SK-N-SH (cell line): ENCODE measurements around the gene SINHCAF. TPM values are rescaled to one million over a fixed set of nuclear protein-coding genes. Genes with fewer than 3 reads are reported as not detected.

Experiments
- CTCF ChIA-PET: fragments of 300-600, 350-600 bp; formaldehyde crosslinking; extraction: SDS; loops from one replicate; lab custom pipeline; 2021; lab: Yijun Ruan, JAX
- POLR2A ChIA-PET: fragments of 350-600 bp; sonication (Branson Sonifier 250); formaldehyde crosslinking; extraction: SDS; loops from one replicate; lab custom pipeline; 2020; ENCODE audit warnings: antibody characterized with exemption, inconsistent platforms; lab: Yijun Ruan, JAX
- DNase-seq: peaks from one replicate; pipeline ENCODE4 v3.0.0; 2012
- H2AFZ ChIP-seq: fragments of 200-600 bp; sonication (generic); 2 replicates; pipeline ENCODE4 v1.8.1; 2016; ENCODE audit warnings: antibody characterized with exemption, mild to moderate bottlenecking, low read depth
- H3F3A ChIP-seq: fragments of 200-600 bp; sonication (generic); replicated peaks from 2 replicates; pipeline ENCODE3; 2016; ENCODE audit warnings: antibody characterized with exemption, mild to moderate bottlenecking; ENCODE audit not compliant: insufficient read depth
- H3K27ac ChIP-seq, 2 experiments: fragments of 200-500 bp in 1 of 2; fragments of 200-600 bp in 1 of 2; sonication (Bioruptor generic) in 1 of 2; sonication (generic), shearing (Covaris generic) in 1 of 2; 2 replicates each; pipeline versions ENCODE4 v1.5.1 to v1.6.1; 2014 to 2016; ENCODE audit warnings: low read depth in 2 of 2, inconsistent platforms in 1 of 2, low read length in 1 of 2, mild to moderate bottlenecking in 1 of 2, mixed read lengths in 1 of 2
- H3K27me3 ChIP-seq: fragments of 200-600 bp; sonication (generic), shearing (Covaris generic); 2 replicates; pipeline ENCODE4 v1.6.1; 2016; ENCODE audit warnings: mixed run types; ENCODE audit not compliant: insufficient read depth
- H3K36me3 ChIP-seq, 2 experiments: fragments of 200-500 bp in 1 of 2; fragments of 200-600 bp in 1 of 2; sonication (Bioruptor generic) in 1 of 2; sonication (generic) in 1 of 2; replicated peaks in 1 of 2; 2 replicates each; pipeline versions ENCODE3 to v1.5.1; 2014 to 2016; ENCODE audit warnings: low read length in 1 of 2, mild to moderate bottlenecking in 1 of 2; ENCODE audit not compliant: insufficient read depth in 2 of 2, control insufficient read depth in 1 of 2
- H3K4me1 ChIP-seq, 2 experiments: fragments of 200-500 bp in 1 of 2; fragments of 200-600 bp in 1 of 2; sonication (Bioruptor generic) in 1 of 2; sonication (generic), shearing (Covaris generic) in 1 of 2; 2 replicates each; pipeline versions ENCODE4 v1.5.1 to v1.6.1; 2014 to 2016; ENCODE audit warnings: low read depth in 1 of 2, low read length in 1 of 2, mixed run types in 1 of 2; ENCODE audit not compliant: insufficient read depth in 2 of 2, control insufficient read depth in 1 of 2
- H3K4me2 ChIP-seq: fragments of 200-600 bp; sonication (generic), shearing (Covaris generic); 2 replicates; pipeline ENCODE4 v1.6.1; 2017; ENCODE audit warnings: mixed run types
- H3K4me3 ChIP-seq, 2 experiments: fragments of 200-500 bp in 1 of 2; fragments of 200-600 bp in 1 of 2; sonication (Bioruptor generic) in 1 of 2; sonication (generic), shearing (Covaris generic) in 1 of 2; 2 replicates each; pipeline versions ENCODE4 v1.5.1 to v1.8.1; 2014 to 2016; ENCODE audit warnings: low read depth in 2 of 2, inconsistent platforms in 1 of 2, low read length in 1 of 2, mild to moderate bottlenecking in 1 of 2, mixed read lengths in 1 of 2, moderate library complexity in 1 of 2
- H3K79me2 ChIP-seq: fragments of 200-600 bp; sonication (generic); 2 replicates; pipeline ENCODE4 v1.8.1; 2017; ENCODE audit warnings: mild to moderate bottlenecking; ENCODE audit not compliant: insufficient read depth
- H3K9ac ChIP-seq: fragments of 200-600 bp; sonication (generic); 2 replicates; pipeline ENCODE4 v1.6.1; 2017; ENCODE audit warnings: mixed run types
- H3K9me2 ChIP-seq: fragments of 200-600 bp; sonication (generic); 2 replicates; pipeline ENCODE4 v1.6.1; 2017; ENCODE audit warnings: mixed run types
- H3K9me3 ChIP-seq: fragments of 200-600 bp; sonication (generic); 2 replicates; pipeline ENCODE4 v1.6.1; 2017; ENCODE audit warnings: mixed run types, mild to moderate bottlenecking, moderate library complexity
- H4K20me1 ChIP-seq: fragments of 200-600 bp; sonication (generic); 2 replicates; pipeline ENCODE4 v1.6.1; 2017; ENCODE audit warnings: mild to moderate bottlenecking, mixed run types; ENCODE audit not compliant: insufficient read depth
- CHD2 ChIP-seq: fragments of 150-350 bp; IDR thresholded peaks from 2 replicates; pipeline ENCODE4 v1.6.1; 2018; ENCODE audit warnings: low read length; ENCODE audit not compliant: partially characterized antibody
- CTCF ChIP-seq: fragments of 200-600 bp; sonication (generic); IDR thresholded peaks from 2 replicates; pipeline ENCODE4 v1.6.1; 2017; ENCODE audit warnings: antibody characterized with exemption, mild to moderate bottlenecking, moderate library complexity
- EP300 ChIP-seq, 2 experiments: IDR thresholded peaks; 2 replicates each; pipeline versions ENCODE4 v1.4.0 to v1.6.1; 2012; ENCODE audit warnings: borderline replicate concordance in 1 of 2, low read depth in 1 of 2, low read length in 1 of 2
- FOXM1 ChIP-seq: IDR thresholded peaks from 2 replicates; pipeline ENCODE4 v1.4.0; 2012; ENCODE audit warnings: low read depth, mild to moderate bottlenecking
- IRF3 ChIP-seq: fragments of 150-350 bp; IDR thresholded peaks from 2 replicates; pipeline ENCODE4 v1.6.1; 2016; ENCODE audit warnings: mild to moderate bottlenecking, low read depth, low read length
- MAX ChIP-seq: IDR thresholded peaks from 2 replicates; pipeline ENCODE4 v1.4.0; 2012; ENCODE audit warnings: low read depth
- MXI1 ChIP-seq: IDR thresholded peaks from 2 replicates; pipeline ENCODE4 v1.6.1; 2012; ENCODE audit warnings: mild to moderate bottlenecking, low read depth, low read length, improper control_type of control experiment
- NRF1 ChIP-seq: IDR thresholded peaks from 2 replicates; pipeline ENCODE4 v1.6.1; 2012; ENCODE audit warnings: low read depth, mild to moderate bottlenecking, low read length
- PBX3 ChIP-seq: IDR thresholded peaks from 2 replicates; pipeline ENCODE4; 2012
- RCOR1 ChIP-seq: fragments of 150-350 bp; IDR thresholded peaks from 2 replicates; pipeline ENCODE4 v1.6.1; 2017; ENCODE audit warnings: antibody characterized with exemption, low read length
- SMC3 ChIP-seq: IDR thresholded peaks from 2 replicates; pipeline ENCODE4 v1.6.1; 2012; ENCODE audit warnings: low read depth, low read length, improper control_type of control experiment
- TAF1 ChIP-seq: IDR thresholded peaks from 2 replicates; pipeline ENCODE4 v1.6.1; 2012; ENCODE audit warnings: low read depth, mild to moderate bottlenecking, low read length, moderate library complexity, borderline replicate concordance
- TCF12 ChIP-seq: IDR thresholded peaks from 2 replicates; pipeline ENCODE4 v1.4.0; 2012
- TEAD4 ChIP-seq: IDR thresholded peaks from 2 replicates; pipeline ENCODE4 v1.4.0; 2012; ENCODE audit warnings: mild to moderate bottlenecking, borderline replicate concordance; ENCODE audit not compliant: insufficient read depth
- USF1 ChIP-seq: IDR thresholded peaks from 2 replicates; pipeline ENCODE4 v1.4.0; 2012; ENCODE audit warnings: low read depth, borderline replicate concordance
- USF2 ChIP-seq: fragments of 150-350 bp; IDR thresholded peaks from 2 replicates; pipeline ENCODE4 v1.6.1; 2017; ENCODE audit warnings: antibody characterized with exemption, low read length, low read depth, borderline replicate concordance
- YY1 ChIP-seq: IDR thresholded peaks from 2 replicates; pipeline ENCODE4 v1.4.0; 2012; ENCODE audit warnings: low read depth, mild to moderate bottlenecking
- ZBTB33 ChIP-seq: IDR thresholded peaks from 2 replicates; pipeline ENCODE4 v1.4.0; 2012; ENCODE audit warnings: low read depth, borderline replicate concordance
- whole genome bisulfite sequencing: methylation state at CpG from one replicate; pipeline ENCODE4 v1.1.6; 2017; ENCODE audit warnings: low lambda C conversion rate; 5-methylcytosine and 5-hydroxymethylcytosine counted together
- polyA plus RNA-seq, 3 experiments: library from polyadenylated mRNA; depleted of rRNA; stranded (reverse); fragments of >200 nt; gene quantifications; 2 replicates each; pipeline ENCODE4 v1.2.3, GENCODE V29; 2012

SINHCAF gene
- polyA plus RNA-seq, 1 of the 3 experiments (the other 2 are of a cell fraction): 22.2 TPM

GRCh38 chr12:31309279-31309678 is 16.7 kb downstream of the SINHCAF start:
- Histone ChIP-seq H3K4me1 (no peaks in the 10 kb centered on the region), H3K27me3 (no peaks in the 10 kb centered on the region), H3K4me2 (no peak overlapping the region), H3F3A (no peaks in the 10 kb centered on the region), H3K27ac (no peak overlapping the region), H3K9ac (no peak overlapping the region), H3K9me3 (no peaks in the 10 kb centered on the region), H4K20me1 (peaks cover 27% of the 10 kb centered on the region; the same call in 1 of the 2 replicates), H3K4me3 (no peak overlapping the region), H3K9me2 (no peaks in the 10 kb centered on the region), H2AFZ (no peak overlapping the region), H3K79me2 (peaks cover 99% of the 10 kb centered on the region), H3K36me3 (peaks cover 3 to 10% of the 10 kb centered on the region in 2 experiments)
- DNase-seq: no peak
- no peak for TF ChIP-seq USF2
- TF ChIP-seq MXI1: no peak
- TF ChIP-seq RCOR1: no peak
- no peak for TF ChIP-seq CHD2
- TF ChIP-seq NRF1: no peak
- TF ChIP-seq YY1: no peak
- no peak for TF ChIP-seq IRF3
- TF ChIP-seq TEAD4: no peak
- TF ChIP-seq FOXM1: no peak
- no peak for TF ChIP-seq TAF1
- no peak for TF ChIP-seq TCF12
- no peak for TF ChIP-seq EP300 (IDR thresholded peaks at IDR 0.05; ENCODE audit: borderline replicate concordance in 1 of 2, low read depth in 1 of 2, low read length in 1 of 2)
- no peak for TF ChIP-seq SMC3
- no peak for TF ChIP-seq MAX
- TF ChIP-seq CTCF: no peak
- TF ChIP-seq USF1: no peak
- TF ChIP-seq PBX3: no peak
- no peak for TF ChIP-seq ZBTB33
- WGBS: 94% methylated on average over 1 of the region's 1 CpG
- POLR2A ChIA-PET: interaction anchor here (0.7 kb wide), 1 partner anchor 1568 kb away, joined by 3 read pairs; no protein-coding TSS in a partner anchor
- CTCF ChIA-PET: no interaction called here
